Ovary (tissue), 3 donors: Measurements from ENCODE around the gene B4GALNT2.

Experiments used
- CTCF ChIP-seq, 3 donors: fragments of 450-650 bp in 2 of 3; fragments of 200-600 bp in 1 of 3; IDR thresholded peaks; one replicate each; pipeline versions ENCODE4 v1.5.1 to v1.8.0; 2016 to 2022; ENCODE audit warnings: antibody characterized with exemption in 3 of 3, mild to moderate bottlenecking in 1 of 3
- EP300 ChIP-seq: sonication (generic); formaldehyde crosslinking; IDR thresholded peaks from one replicate; pipeline ENCODE4 v1.6.1; 2017; ENCODE audit warnings: antibody characterized with exemption
- POLR2A ChIP-seq: fragments of 450-650 bp; IDR thresholded peaks from one replicate; pipeline ENCODE4 v1.6.1; 2017; ENCODE audit warnings: antibody characterized with exemption, mild to moderate bottlenecking, moderate library complexity
- donor health status: DM: no; HTN: no; CAD: no.

GRCh38 chr17:49191409-49191916, 58.9 kb downstream of the B4GALNT2 start:
- TF ChIP-seq CTCF (IDR thresholded peaks at IDR 0.05) (no peak), POLR2A (no peak), EP300 (no peak)
